A549 (cell line): ENCODE data around the gene MYRIP.

Source experiments
- CTCF ChIP-seq: fragments of >200 bp; sonication (Bioruptor Twin); formaldehyde crosslinking; IDR thresholded peaks from 3 replicates; pipeline ENCODE4 v1.5.1; 2016
- ELK1 ChIP-seq: fragments of 150-350 bp; IDR thresholded peaks from 2 replicates; pipeline ENCODE4 v1.6.1; 2014; ENCODE audit warnings: low read depth, mild to moderate bottlenecking, low read length
- FOSL2 ChIP-seq, 2 experiments: fragments of 450-650 bp in 1 of 2; fragments of >200 bp in 1 of 2; sonication (Bioruptor Twin) in 1 of 2; formaldehyde crosslinking; IDR thresholded peaks; 2 replicates each; pipeline versions ENCODE4 v1.5.0 to v1.6.1; 2016 to 2020; ENCODE audit warnings: mild to moderate bottlenecking in 1 of 2, moderate library complexity in 1 of 2
- GATA3 ChIP-seq: IDR thresholded peaks from 2 replicates; pipeline ENCODE4 v1.6.1; 2012; ENCODE audit warnings: borderline replicate concordance
- MAX ChIP-seq: IDR thresholded peaks from 2 replicates; pipeline ENCODE4 v1.6.1; 2012
- NR3C1 ChIP-seq: fragments of >200 bp; sonication (Bioruptor Twin); formaldehyde crosslinking; IDR thresholded peaks from 3 replicates; pipeline ENCODE4 v1.6.1; 2017
- PHF8 ChIP-seq: fragments of 200-600 bp; sonication (generic); IDR thresholded peaks from 2 replicates; pipeline ENCODE4 v1.6.1; 2016; ENCODE audit warnings: low read depth, mild to moderate bottlenecking, antibody characterized with exemption, moderate library complexity, borderline replicate concordance
- POLR2A ChIP-seq: IDR thresholded peaks from 2 replicates; pipeline ENCODE4 v1.6.1; 2012; ENCODE audit warnings: mild to moderate bottlenecking, low read length
- RAD21 ChIP-seq, 2 experiments: fragments of >200 bp in 1 of 2; sonication (Bioruptor Twin) in 1 of 2; formaldehyde crosslinking in 1 of 2; IDR thresholded peaks in 1 of 2; conservative IDR thresholded peaks in 1 of 2; 2 replicates in 1 of 2; 3 replicates in 1 of 2; pipeline ENCODE4 v1.6.1; 2012 to 2018; ENCODE audit warnings: inconsistent platforms in 1 of 2
- RCOR1 ChIP-seq: fragments of 150-350 bp; IDR thresholded peaks from 2 replicates; pipeline ENCODE4 v1.6.1; 2014; ENCODE audit warnings: antibody characterized with exemption, low read length, low read depth
- REST ChIP-seq: fragments of 200-600 bp; sonication (generic); IDR thresholded peaks from 2 replicates; pipeline ENCODE4 v1.6.1; 2016; ENCODE audit warnings: antibody characterized with exemption, mild to moderate bottlenecking, moderate library complexity
- RNF2 ChIP-seq: fragments of 200-600 bp; sonication (generic); IDR thresholded peaks from 2 replicates; pipeline ENCODE4 v1.6.1; 2016; ENCODE audit warnings: low read depth, mild to moderate bottlenecking, antibody characterized with exemption, moderate library complexity, borderline replicate concordance
- SMC3 ChIP-seq: fragments of >200 bp; sonication (Bioruptor Twin); formaldehyde crosslinking; IDR thresholded peaks from 3 replicates; pipeline ENCODE4 v1.6.1; 2018; ENCODE audit warnings: inconsistent platforms
- SREBF2 ChIP-seq: fragments of 450-650 bp; IDR thresholded peaks from 2 replicates; pipeline ENCODE4 v1.6.1; 2014; ENCODE audit warnings: mild to moderate bottlenecking, moderate library complexity

GRCh38 chr3:40306336-40306735 is 496.9 kb downstream of the MYRIP start:
- TF ChIP-seq ELK1 = no peak
- TF ChIP-seq REST = no peak
- TF ChIP-seq CTCF = no peak
- no peak for TF ChIP-seq NR3C1
- no peak for TF ChIP-seq POLR2A
- TF ChIP-seq RCOR1 = no peak
- TF ChIP-seq SREBF2 = no peak
- no peak for TF ChIP-seq MAX
- no peak for TF ChIP-seq PHF8
- TF ChIP-seq RNF2 = no peak
- no peak for TF ChIP-seq SMC3
- no peak for TF ChIP-seq GATA3
- no peak for TF ChIP-seq FOSL2 (IDR thresholded peaks at IDR 0.05)
- no peak for TF ChIP-seq FOSL2 (CRISPR knock-in tag; IDR thresholded peaks at IDR 0.05)
- TF ChIP-seq RAD21 (conservative IDR thresholded peaks at IDR 0.05 in 1 of 2, IDR thresholded peaks at IDR 0.05 in 1 of 2) = no peak
